GM18861 (cell line): ENCODE data around the gene SULT4A1.

Experiments used
- ATAC-seq: cut with Tn5 transposase; IDR thresholded peaks from one replicate; pipeline ENCODE4 v1.9.1; 2021; ENCODE audit not compliant: unreplicated experiment

The SULT4A1 gene

DNA sequence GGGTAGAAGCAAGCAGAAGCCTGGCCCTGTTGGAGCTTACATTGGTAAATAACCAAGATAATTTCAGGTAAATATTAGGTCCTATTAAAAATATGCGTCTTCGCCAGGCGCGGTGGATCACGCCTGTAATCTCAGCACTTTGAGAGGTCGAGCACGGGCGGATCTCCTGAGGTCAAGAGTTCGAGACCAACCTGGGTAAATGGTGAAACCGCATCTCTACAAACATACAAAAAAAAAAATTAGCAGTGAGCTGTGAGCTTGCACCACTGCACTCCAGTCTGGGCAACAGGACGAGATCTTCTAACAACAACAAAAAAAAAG is 529 bp upstream of the SULT4A1 start:
- no peak for ATAC-seq

DNA sequence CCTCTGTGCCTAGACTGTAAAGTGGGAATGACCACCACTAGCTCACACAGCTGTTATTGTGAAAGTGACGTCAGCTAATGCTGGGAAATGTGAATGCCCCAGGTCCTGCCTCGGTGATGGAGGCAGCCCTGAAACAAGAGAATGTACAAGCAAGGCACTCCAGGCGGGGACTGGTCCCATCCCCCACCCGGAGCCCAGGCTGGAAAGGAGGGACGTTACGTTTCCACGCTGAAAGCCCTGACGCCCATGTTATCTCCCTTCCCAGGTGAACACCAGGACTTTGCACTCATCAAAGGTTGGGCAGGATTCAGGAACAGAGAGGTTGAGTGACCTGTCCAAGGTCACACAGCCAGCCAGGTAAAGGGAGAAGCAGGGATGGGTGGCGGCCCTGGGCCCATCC is 784 bp downstream of the SULT4A1 start:
- no peak for ATAC-seq

DNA sequence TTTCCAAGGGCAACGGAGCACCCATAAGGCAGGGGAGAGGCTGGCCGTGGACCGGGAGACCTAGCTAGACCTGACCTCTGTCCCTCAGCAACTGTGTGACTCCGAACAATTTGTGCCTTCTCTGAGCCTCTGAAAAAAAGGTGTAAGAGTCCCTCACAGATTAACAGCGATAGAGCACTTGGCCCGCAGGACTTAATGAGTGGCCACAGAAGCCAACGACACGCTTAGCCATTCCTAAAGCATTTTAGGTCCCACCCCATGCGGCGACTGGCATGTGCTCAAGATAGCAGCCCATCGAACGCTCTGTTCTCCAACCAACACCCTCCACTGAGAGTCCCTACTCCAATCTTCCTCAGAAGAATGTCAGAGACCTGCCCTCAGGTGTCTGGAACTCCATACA is 1.5 kb downstream of the SULT4A1 start:
- no peak for ATAC-seq

DNA sequence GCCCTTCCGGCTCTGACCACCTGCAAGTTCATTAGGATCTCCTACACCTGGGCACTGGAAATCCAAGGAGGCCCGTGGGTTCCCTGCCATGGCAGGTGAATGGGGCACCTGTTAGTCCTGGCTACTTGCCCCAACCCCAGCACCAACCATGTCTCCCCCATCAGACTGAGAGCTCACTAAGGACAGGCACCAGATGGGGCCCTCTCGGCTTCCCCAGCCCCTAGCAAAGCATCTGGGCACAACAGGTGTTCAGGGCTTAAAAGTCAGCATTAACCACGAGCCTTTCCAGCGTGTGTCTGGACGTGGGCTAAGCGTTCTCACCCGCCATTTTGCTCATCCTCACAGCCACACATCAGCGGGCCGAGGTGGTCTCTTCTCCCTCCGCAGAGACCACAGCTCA is 2.2 kb downstream of the SULT4A1 start:
- no peak for ATAC-seq

DNA sequence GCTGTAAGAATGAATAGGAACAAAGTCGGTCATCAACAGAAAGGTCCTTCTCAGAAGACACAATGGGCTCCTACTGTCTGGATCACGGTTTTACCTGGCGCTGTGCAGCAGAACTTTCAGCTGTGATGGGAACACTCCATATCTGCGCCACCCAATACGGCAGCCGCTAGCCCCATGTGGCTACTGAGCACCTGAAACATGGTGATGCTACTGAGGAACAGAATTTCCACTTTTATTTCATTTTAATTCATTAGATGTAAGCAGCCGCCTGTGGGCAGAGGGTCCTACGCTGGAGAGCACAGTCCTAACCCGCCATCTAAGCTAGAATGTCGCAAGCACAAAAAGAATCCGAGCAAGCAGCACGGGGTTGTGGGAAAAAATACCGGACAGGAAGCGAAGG is 2.7 kb downstream of the SULT4A1 start:
- ATAC-seq = no peak

DNA sequence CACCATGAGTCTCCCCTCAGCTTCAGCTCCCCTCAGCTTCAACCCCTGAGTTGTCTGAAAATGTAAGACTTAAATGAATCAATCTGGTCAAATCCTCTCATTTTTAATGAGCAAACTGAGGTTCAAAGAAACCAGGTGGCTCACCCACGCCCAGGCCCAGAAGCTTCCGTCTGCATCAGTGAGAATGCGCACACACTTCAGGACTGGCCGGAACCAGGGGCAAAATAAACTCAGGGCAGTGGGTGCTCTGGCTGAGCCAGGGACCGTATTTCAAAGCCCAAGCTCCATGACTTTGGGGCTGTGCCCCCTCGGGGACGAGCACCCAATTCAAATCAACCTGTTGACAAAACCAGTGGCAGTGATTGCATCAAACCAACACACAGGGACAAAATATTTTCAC is 3.1 kb downstream of the SULT4A1 start:
- ATAC-seq = no peak

DNA sequence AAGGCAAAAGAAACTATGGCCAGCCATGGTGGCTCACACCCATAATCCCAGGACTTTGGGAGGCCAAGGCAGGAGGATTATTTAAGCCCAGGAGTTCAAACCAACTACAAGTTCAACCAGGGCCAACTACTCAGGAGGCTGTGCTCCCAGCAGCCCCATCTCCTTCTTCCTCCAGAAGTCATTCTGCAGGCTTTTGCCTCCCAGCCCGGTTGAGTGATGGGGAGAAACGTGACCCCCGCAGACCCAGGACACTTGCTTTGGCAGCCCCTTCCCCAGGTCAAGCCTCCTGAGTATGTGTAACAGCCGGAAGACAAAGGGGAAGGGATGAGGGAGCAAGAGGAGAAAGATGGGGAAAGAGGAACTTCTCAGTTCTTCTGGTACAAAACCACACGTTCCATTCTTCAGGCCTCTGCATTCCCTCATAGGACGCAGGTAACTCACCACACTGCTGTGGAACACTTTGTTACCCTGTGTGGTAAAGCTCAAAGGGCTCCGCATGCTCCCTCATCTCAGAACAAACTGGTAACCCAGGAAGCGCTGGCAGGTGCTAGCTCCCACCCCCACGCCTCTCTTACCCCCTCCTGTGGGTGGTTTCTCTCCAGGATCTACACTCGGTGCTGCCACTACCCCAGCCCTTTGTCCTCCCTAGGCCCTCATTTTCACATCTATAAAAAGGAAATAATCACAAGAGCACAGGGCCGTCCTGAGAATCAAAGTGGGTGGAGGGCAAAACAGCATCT is 4.0 kb downstream of the SULT4A1 start:
- no peak for ATAC-seq

DNA sequence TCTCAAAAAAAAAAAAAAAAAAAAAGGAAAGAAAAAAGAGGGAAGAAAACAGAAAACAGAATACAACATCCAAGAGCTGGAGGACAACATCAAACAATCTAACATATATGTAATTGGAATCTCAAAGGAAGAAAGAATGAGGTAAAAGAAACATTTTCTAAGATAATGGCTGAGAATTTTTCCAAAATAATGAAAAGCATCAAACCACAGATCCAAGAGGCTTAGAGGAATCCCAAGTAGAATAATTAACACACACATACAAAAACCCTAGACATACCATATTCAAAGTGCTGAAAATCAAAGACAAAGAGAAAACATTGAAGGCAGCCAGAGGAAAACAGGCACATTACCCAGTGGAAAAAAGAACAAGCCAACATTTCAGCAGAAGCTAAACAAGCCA is 4.9 kb downstream of the SULT4A1 start:
- no peak for ATAC-seq

DNA sequence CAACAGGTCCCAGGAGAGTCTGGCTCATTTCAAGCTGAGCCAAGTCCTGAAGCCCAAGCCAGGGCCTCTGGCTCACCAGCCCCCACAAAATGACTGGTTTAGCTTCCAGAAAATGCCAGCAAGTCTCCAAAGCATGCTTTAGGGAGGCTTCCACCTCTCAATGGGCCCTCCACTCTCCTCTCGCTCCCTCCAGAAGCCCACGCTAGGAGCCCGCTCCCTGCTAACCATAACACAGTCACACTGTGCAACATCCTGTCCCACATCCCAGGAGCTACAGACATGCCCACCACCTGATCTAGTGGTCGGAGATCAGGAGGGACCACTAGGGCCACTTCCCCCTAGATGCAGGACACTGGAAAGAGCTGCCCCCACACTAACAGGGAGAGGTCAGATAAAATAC is 6.9 kb downstream of the SULT4A1 start:
- no peak for ATAC-seq

DNA sequence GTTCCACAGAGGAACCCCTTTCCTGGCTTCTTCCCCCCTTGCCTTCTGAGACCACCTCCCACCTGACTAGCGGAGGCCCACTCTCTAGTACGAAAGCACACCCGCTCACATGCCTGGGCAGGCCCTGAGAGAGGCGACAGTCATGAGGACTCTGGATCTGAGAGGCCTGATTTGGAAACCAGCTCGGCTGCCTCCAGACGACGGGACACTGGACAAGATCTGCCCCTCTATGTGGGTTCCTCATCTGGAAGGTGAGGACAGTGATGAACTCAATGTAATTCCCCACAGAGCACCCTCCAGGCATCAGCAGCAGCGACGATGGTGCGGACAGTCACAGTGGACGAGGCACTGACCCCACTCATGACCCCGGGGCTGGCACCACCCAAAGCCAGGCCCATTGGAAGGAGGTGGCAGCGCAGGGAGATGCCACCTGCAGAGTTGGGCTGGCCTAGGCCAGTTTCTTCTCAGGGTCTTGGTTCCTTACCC is 7.5 kb downstream of the SULT4A1 start:
- no peak for ATAC-seq

DNA sequence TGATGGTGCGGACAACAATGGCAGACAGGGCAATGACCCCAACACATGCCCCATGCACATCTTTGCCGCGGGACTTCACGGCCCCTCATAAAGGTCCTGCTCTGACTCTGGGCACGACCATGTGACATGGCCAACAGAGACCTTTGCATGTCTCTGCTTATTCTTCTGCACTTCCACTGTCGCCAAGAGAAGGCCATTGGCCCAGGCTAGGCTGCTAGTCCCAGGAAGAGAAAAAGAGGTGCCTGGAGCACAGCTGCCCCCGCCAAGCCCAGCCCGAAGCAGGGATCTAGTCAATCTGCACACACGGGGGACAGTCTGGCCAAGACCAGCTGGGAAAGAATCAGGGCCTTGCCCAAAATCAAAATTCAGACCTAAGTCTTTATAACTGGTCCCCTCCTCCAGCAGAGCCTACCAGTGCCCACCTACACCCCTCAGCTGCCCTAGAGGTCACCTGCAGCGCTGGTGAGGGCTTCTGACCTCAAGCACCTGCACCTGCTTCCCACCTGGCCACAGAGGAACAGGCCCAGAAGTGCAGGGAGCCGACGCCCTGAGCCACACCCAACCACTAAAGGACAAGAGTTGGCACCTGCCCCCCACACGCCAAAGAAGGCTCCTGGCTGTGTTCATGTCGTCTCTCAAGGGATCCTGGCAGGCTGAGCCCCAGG is 8.1 kb downstream of the SULT4A1 start:
- ATAC-seq = no peak

DNA sequence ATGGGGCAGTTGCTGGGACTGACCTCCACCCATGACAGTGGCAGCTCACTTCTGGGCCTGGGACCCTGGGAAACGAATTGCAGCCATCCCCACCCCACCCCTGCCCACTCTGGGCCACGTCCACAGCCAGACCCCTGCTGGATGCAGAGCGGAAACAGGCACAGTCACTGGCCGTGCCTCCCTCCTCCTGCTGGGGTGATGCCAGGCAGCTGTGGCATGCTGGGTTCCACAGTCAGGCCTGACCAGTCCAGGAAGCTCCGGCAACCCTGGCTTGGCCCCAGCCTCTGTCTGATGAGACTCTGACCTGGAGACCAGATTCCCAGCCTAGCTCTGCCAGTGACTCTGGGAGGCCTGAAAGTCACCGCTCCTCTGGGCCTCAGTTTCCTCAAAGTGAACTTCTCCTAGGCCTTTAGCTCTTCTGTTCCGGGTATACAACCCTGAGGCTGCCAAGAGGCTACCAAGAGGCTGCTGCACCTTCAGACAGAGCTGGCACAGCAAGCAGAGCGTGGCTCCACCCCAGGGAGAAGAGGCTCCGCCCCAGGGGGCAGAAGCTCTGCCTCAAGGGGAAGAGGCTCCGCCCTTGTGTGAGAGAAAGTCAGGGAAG is 8.9 kb downstream of the SULT4A1 start:
- ATAC-seq = no peak

DNA sequence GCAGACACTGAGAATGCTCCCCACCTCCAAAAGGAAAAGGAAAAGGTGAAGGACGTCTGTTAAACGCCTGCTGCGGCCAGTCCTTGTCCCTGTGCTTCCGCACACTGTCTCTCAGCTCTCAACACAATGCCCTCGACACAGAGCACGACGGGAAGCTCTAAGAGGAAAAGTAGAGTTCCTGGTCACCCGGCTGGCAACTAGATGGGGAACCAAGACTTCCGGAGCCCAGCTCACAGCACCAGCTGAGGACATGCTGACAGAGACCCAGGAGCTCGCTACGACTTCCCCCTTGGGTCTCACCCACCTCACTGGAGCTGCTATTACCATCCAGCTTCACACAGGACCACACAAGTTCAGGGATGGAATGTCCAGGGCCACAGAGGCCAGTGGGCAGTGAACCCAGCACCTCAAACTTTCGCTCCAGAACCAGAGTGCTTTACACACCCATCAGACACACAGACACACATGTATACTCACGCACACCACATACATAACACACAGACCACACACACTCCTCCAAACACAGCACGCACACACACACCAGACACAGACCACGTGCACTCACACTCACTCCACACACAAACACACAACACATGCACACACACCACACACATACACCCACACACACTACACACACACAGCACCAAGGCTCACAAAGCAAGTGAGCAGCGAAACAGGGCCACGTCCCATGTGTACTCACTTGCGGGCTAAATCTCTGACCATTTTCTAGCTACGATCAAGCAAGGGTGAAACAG is 9.6 kb downstream of the SULT4A1 start:
- no peak for ATAC-seq

DNA sequence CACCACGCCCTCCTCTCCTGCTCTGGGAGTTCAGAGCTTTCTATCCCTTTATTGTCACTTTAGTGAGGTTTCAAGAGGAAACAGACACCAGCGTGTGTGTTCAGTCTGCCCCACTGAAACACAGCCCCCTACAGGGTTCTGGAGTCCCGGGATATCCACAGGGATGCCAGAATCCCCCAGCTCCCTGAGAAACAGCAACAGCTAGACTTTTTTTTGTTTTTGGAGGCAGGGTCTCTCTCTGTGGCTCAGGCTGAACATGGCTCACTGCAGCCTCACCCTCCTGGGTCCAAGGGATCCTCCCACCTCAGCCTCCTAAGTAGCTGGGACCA is 10.4 kb downstream of the SULT4A1 start:
- no peak for ATAC-seq

DNA sequence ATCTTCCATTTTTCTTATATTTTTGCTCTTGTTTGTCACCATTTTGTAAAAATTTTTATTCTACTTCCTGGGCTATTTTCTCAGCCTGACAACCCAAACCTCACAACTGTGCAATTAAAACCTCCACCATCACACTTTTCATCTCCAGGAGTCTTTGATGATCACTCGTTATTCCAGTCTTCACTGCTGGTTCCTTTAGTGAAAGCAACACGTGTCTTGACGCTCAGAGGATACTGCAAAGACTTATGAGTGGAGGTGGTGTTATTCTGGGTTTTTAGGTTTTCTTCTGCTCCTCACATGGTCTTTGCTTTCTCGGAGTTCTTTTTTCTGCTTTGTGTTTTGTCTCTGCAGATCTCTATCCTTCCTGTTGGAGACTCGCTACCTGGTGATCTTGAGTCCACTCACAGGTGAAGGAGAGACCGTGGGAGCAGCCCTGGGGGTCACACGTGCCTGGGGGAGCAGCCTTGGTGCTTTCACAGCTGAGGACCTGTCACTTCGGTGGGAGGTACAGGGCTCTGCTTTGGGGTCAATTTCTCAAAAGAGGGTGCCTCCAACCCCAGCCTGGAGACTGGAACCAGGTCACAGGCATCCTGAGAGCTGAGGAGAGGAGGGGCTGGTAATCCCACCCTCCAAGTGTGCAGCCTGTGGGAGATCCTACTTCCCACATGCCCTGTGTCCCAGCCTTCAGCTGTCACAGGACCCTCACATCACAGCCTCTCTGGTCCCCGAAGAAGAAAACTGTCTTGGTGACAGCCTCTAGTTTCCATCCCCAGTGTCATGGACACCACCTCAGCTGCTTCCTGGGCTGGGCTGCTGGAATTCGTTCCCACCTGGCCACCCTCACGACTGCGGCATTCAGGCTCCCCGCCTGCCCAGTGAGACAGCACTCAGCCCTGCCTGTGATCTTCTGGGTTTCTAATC is 11.0 kb downstream of the SULT4A1 start:
- ATAC-seq = no peak

DNA sequence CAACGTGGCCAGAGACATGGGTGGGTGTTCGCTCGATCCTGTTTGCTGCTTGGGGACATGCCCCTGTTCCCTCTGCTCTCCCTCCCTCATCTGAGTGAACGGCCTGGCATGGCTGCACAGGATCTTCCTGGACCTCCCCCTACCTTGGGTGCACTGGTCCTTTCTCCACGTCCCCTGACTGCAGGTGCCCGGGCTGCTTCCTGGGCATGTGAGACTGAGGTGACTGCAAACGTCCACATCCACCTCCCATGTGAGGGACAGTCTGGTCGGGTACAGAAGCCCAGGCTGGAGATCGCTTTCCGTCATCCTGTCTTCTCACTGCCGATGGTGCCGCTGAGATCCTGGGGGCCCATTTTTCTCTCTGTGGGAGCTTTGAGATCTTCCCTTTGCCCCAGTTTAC is 11.8 kb downstream of the SULT4A1 start:
- no peak for ATAC-seq

DNA sequence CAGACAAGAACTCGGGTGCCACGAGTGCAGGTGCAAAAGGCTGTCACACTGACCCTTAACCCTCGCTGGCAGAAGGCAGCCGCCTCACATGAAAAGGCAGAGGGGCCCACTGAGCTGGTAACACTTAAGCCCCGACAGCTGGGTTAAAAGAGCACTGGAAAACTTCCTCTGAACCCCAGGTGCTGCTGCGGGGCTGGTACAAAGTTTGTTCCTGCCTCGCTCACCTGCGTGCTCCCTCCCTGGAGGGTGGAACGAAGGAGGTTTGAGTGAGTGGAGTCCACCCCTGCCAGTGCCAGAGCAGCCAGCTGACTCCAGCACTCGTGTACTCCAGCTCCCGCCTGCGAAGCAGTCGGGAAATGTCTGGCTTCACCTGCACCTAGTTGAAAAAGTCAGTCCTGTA is 12.6 kb downstream of the SULT4A1 start:
- no peak for ATAC-seq

DNA sequence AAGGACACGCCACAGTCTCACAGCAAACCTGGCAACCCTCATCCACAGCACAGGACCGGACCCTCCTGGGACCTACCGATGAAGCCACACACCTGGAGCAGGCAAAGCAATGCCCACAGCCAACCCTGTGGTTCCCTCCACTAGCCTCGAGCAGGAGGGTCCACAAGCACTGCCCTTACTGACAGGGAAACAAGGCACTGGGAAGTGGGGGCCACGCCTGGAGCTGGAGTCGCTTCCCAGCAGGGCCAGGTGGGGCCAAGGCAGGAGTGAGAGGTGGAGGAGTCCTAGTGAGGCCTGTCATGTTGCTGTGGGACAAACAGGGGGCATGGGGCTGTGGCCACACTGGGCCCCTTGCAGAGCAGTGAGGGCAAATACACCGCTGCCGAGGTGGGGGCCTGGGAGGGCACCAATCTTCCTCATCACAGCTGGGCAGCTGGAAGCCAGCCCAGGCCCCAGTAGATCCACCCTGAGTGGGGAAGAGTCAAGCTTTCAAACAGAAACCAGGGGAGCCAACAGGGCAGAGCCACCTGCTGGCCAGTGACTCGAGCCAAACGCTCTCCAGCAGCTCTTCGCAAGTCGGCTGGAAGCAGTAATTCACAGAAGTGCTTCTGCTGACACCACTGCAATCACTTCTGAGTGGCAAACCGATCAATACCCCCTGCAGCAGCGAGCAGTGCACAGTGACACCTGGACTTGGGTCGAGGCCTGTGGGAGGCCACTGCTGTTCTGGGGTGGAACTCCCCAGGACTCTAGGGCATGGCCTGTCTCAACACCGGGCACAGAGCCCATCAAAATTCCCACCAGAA is 13.7 kb downstream of the SULT4A1 start:
- ATAC-seq = no peak

DNA sequence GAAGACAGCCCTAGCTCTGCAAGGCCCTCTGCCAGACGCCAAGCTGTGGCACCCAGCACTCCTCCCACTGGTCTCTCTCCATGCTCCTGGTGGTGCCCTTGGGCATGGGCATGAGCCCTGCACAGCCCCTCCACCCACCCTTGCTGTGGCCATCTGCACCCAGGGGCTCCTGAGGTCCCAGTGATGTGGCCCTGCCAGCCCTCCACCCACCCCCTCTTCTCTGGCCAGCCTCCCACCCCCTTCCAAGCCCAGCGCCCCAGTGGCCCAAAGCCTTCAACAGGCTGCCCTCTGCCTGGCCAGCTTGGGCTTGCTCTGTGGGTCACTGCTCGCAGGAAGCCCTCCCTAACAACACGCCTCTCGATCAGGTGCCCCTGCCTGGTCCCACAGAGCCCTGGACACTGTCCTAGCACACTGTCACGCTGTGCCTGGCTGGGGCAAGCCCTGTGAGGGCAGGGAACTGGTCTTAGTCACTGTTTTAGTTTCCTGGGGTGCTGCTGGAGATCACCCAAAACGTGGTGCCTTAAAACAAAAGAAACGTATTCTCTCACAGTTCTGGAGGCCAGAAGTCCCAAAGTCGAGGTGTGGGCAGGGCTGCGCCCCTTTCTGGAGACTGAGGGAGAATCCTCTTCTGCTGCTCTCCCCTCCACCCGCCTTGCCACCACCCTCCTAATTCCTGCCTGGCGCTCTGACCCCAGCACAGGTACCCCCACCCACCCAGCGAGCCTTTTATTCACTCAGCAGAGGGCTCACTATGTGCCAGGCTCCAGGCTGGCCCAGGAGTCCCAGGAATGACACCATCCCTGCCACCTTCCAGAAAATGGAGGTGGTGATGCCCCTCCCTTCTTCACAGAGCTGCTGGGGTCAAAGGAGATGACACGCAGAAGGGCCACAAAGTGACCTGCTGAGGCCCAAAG is 14.7 kb downstream of the SULT4A1 start:
- no peak for ATAC-seq
